SK-N-SH treated with all-trans-retinoic acid at 6 μM for 48 hours (cell line): ENCODE data around the gene AKAP13.

Experiments
- ATAC-seq: fragments of 200-7000 bp; cut with Tn5 transposase; 3 replicates; pipeline ENCODE4 v1.9.1; 2020; ENCODE audit warnings: mild to moderate bottlenecking, moderate library complexity
- BACH2 ChIP-seq: fragments of 250-450 bp; sonication (Bioruptor Pico); IDR thresholded peaks from 2 replicates; pipeline ENCODE4 v1.9.0; 2021; ENCODE audit warnings: mild to moderate bottlenecking, borderline replicate concordance
- CREB5 ChIP-seq: fragments of 250-450 bp; sonication (Bioruptor Pico); IDR thresholded peaks from 2 replicates; pipeline ENCODE4 v1.5.1; 2020; ENCODE audit warnings: low read depth, mild to moderate bottlenecking, moderate library complexity
- CSDC2 ChIP-seq: fragments of 250-450 bp; sonication (Bioruptor Pico); IDR thresholded peaks from 2 replicates; pipeline ENCODE4 v1.5.0; 2020; ENCODE audit warnings: mild to moderate bottlenecking, moderate library complexity
- ESRRG ChIP-seq: fragments of 250-450 bp; sonication (Bioruptor Pico); IDR thresholded peaks from 2 replicates; pipeline ENCODE4 v1.6.1; 2021; ENCODE audit warnings: mild to moderate bottlenecking
- GLIS3 ChIP-seq: fragments of 250-450 bp; sonication (Bioruptor Pico); IDR thresholded peaks from 2 replicates; pipeline ENCODE4 v1.5.0; 2020; ENCODE audit warnings: mild to moderate bottlenecking, moderate library complexity
- ISL1 ChIP-seq: fragments of 250-450 bp; sonication (Bioruptor Pico); IDR thresholded peaks from 2 replicates; pipeline ENCODE4 v2.1.2; 2022; ENCODE audit warnings: mild to moderate bottlenecking, moderate library complexity
- OSR1 ChIP-seq: fragments of 250-450 bp; sonication (Bioruptor Pico); IDR thresholded peaks from 2 replicates; pipeline ENCODE4 v1.8.0; 2022; ENCODE audit warnings: moderate library complexity, mild to moderate bottlenecking, inconsistent platforms
- PATZ1 ChIP-seq: fragments of 250-450 bp; sonication (Bioruptor Pico); IDR thresholded peaks from 2 replicates; pipeline ENCODE4 v1.8.0; 2020; ENCODE audit warnings: mild to moderate bottlenecking, moderate library complexity, borderline replicate concordance
- PPARA ChIP-seq: fragments of 250-450 bp; sonication (Bioruptor Pico); IDR thresholded peaks from 2 replicates; pipeline ENCODE4 v1.5.0; 2020; ENCODE audit warnings: mild to moderate bottlenecking, borderline replicate concordance
- RARB ChIP-seq: fragments of 250-450 bp; sonication (Bioruptor Pico); IDR thresholded peaks from 2 replicates; pipeline ENCODE4 v1.8.0; 2021; ENCODE audit warnings: mild to moderate bottlenecking, moderate library complexity
- SNAI2 ChIP-seq: fragments of 250-450 bp; sonication (Bioruptor Pico); IDR thresholded peaks from 2 replicates; pipeline ENCODE4 v1.5.0; 2020; ENCODE audit warnings: mild to moderate bottlenecking, moderate library complexity
- TCF4 ChIP-seq: fragments of 250-450 bp; sonication (Bioruptor Pico); IDR thresholded peaks from 2 replicates; pipeline ENCODE4 v1.8.0; 2021; ENCODE audit warnings: mild to moderate bottlenecking, moderate library complexity, borderline replicate concordance
- TOX ChIP-seq: fragments of 250-450 bp; sonication (Bioruptor Pico); IDR thresholded peaks from 2 replicates; pipeline ENCODE4 v1.8.0; 2021; ENCODE audit warnings: mild to moderate bottlenecking, moderate library complexity, borderline replicate concordance
- ZC3H10 ChIP-seq: fragments of 250-450 bp; sonication (Bioruptor Pico); IDR thresholded peaks from 2 replicates; pipeline ENCODE4 v1.5.1; 2021; ENCODE audit warnings: mild to moderate bottlenecking, moderate library complexity
- ZFP3 ChIP-seq: fragments of 250-450 bp; sonication (Bioruptor Pico); IDR thresholded peaks from 2 replicates; pipeline ENCODE4 v1.5.0; 2020; ENCODE audit warnings: mild to moderate bottlenecking, moderate library complexity
- ZFP30 ChIP-seq: fragments of 450-650 bp; formaldehyde crosslinking; IDR thresholded peaks from 2 replicates; pipeline ENCODE4 v1.5.0; 2022; ENCODE audit warnings: mild to moderate bottlenecking, moderate library complexity
- ZNF565 ChIP-seq: fragments of 450-650 bp; formaldehyde crosslinking; conservative IDR thresholded peaks from 2 replicates; pipeline ENCODE4 v1.5.0; 2020; ENCODE audit warnings: low read depth, mild to moderate bottlenecking, moderate library complexity
- ZNF70 ChIP-seq: fragments of 450-650 bp; formaldehyde crosslinking; IDR thresholded peaks from 2 replicates; pipeline ENCODE4 v1.5.0; 2020; ENCODE audit warnings: mild to moderate bottlenecking, moderate library complexity
- ZNF8 ChIP-seq: fragments of 450-650 bp; formaldehyde crosslinking; IDR thresholded peaks from 2 replicates; pipeline ENCODE4 v1.5.0; 2020; ENCODE audit warnings: mild to moderate bottlenecking, moderate library complexity
- TF ChIP-seq, protein P1 (sequence below): fragments of 250-450 bp; sonication (Bioruptor Pico); IDR thresholded peaks from 2 replicates; pipeline ENCODE4 v1.8.0; 2021; ENCODE audit warnings: low read depth, mild to moderate bottlenecking, moderate library complexity, borderline replicate concordance
- TF ChIP-seq, protein P2 (sequence below): fragments of 250-450 bp; sonication (Bioruptor Pico); IDR thresholded peaks from 2 replicates; pipeline ENCODE4 v1.5.0; 2020; ENCODE audit warnings: mild to moderate bottlenecking, moderate library complexity
- TF ChIP-seq, protein P3 (sequence below): fragments of 250-450 bp; sonication (Bioruptor Pico); IDR thresholded peaks from 2 replicates; pipeline ENCODE4 v1.5.1; 2021; ENCODE audit warnings: mild to moderate bottlenecking, moderate library complexity

AKAP13 gene

DNA sequence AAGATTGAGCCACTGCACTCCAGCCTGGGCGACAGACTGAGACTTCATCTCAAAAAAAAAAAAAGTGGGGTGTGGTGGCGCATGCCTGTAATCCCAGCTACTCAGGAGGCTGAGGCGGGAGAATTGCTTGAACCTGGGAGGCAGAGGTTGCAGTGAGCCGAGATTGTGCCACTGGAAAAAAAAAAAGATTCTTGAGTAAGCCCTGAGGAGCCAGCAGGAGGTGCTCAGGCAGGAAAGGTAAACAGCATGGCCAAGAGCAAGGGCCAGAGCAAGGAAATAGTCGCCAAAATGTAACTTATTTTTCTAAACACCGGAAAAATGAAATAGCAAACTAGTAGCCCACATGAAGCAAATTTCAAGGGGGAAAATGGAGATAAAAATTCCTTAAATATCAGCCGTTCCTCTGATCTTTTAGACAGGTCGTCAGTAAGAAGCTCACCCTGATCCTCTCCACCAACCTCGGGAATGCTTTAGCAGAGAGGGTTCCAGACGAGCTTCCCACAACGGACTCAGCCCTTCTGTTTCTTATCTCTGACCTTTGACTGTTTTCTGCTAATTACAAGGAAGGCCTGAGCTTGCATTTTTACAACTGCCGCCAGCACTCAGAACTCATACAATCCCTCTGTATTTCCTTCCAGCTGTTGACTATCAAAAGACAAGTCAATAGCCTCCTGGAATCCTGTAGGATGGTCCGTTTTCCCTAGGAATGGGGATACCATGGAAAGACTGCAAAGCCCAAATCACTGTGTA, 45.0 kb upstream of the AKAP13 start:
- TF ChIP-seq ZNF565 (CRISPR knock-in tag) (no peak), CREB5 (CRISPR knock-in tag) (no peak)
- no peak for ATAC-seq

- ATAC-seq = no peak
These were observed 43.5 kb upstream of the AKAP13 start for GRCh38 chr15:85336880-85337279.

DNA sequence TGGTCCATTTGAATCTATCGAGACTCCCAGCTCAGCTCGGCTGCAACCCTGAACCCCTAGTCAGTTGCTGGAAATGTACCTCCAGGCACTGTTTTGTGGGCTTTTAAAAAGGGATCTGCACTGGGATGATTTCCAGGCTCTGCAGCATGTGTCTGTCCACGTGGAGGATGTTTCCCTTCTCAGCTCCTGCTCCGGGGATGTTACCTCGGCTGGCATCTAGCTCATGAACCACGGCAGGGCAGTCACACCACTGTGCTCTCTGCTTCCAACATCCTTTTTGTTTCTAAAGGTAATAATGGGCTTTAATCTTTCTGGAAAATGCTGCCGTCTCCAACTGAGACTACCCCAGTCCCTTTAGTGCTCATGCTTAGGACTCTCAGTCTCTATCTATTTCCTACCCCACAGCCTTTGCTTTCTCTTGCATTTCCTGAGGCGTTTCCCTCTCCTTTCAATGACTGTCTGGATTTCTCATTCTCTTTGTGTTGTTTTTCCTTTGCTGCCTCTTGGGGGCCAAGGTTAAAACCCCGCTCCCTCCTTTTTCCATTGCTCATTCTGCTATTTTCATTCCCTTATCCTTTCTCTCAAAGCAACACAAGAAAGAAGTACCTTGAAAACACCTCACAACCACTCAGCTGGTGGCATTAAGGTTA, 42.9 kb upstream of the AKAP13 start:
- ATAC-seq = no peak
- no peak for TF ChIP-seq ZNF565 (CRISPR knock-in tag)
- no peak for TF ChIP-seq ESRRG (CRISPR knock-in tag)
- no peak for TF ChIP-seq CSDC2 (CRISPR knock-in tag)

More at GRCh38 chr15:85336880-85337279, 43.5 kb upstream of the AKAP13 start:
- TF ChIP-seq ZFP3 = no peak
- TF ChIP-seq, protein P1, sequence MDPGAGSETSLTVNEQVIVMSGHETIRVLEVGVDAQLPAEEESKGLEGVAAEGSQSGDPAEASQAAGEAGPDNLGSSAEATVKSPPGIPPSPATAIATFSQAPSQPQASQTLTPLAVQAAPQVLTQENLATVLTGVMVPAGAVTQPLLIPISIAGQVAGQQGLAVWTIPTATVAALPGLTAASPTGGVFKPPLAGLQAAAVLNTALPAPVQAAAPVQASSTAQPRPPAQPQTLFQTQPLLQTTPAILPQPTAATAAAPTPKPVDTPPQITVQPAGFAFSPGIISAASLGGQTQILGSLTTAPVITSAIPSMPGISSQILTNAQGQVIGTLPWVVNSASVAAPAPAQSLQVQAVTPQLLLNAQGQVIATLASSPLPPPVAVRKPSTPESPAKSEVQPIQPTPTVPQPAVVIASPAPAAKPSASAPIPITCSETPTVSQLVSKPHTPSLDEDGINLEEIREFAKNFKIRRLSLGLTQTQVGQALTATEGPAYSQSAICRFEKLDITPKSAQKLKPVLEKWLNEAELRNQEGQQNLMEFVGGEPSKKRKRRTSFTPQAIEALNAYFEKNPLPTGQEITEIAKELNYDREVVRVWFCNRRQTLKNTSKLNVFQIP (CRISPR knock-in tag) = no peak
- no peak for TF ChIP-seq ISL1 (CRISPR knock-in tag)
- TF ChIP-seq ESRRG (CRISPR knock-in tag) = no peak
- TF ChIP-seq RARB = no peak
- TF ChIP-seq PPARA (CRISPR knock-in tag) = no peak
- TF ChIP-seq ZFP30 (CRISPR knock-in tag) = no peak
- TF ChIP-seq BACH2 (CRISPR knock-in tag) = no peak
- TF ChIP-seq, protein P2, sequence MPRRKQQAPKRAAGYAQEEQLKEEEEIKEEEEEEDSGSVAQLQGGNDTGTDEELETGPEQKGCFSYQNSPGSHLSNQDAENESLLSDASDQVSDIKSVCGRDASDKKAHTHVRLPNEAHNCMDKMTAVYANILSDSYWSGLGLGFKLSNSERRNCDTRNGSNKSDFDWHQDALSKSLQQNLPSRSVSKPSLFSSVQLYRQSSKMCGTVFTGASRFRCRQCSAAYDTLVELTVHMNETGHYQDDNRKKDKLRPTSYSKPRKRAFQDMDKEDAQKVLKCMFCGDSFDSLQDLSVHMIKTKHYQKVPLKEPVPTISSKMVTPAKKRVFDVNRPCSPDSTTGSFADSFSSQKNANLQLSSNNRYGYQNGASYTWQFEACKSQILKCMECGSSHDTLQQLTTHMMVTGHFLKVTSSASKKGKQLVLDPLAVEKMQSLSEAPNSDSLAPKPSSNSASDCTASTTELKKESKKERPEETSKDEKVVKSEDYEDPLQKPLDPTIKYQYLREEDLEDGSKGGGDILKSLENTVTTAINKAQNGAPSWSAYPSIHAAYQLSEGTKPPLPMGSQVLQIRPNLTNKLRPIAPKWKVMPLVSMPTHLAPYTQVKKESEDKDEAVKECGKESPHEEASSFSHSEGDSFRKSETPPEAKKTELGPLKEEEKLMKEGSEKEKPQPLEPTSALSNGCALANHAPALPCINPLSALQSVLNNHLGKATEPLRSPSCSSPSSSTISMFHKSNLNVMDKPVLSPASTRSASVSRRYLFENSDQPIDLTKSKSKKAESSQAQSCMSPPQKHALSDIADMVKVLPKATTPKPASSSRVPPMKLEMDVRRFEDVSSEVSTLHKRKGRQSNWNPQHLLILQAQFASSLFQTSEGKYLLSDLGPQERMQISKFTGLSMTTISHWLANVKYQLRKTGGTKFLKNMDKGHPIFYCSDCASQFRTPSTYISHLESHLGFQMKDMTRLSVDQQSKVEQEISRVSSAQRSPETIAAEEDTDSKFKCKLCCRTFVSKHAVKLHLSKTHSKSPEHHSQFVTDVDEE = no peak
- TF ChIP-seq ZNF70 (CRISPR knock-in tag) = no peak
- no peak for TF ChIP-seq ZNF8
- TF ChIP-seq OSR1 (CRISPR knock-in tag) = no peak
- no peak for TF ChIP-seq CSDC2 (CRISPR knock-in tag)
- TF ChIP-seq PATZ1 = no peak
- TF ChIP-seq GLIS3 (CRISPR knock-in tag) = no peak
- no peak for TF ChIP-seq TCF4
- no peak for TF ChIP-seq SNAI2 (CRISPR knock-in tag)
- TF ChIP-seq ZC3H10 = no peak
- TF ChIP-seq, protein P3, sequence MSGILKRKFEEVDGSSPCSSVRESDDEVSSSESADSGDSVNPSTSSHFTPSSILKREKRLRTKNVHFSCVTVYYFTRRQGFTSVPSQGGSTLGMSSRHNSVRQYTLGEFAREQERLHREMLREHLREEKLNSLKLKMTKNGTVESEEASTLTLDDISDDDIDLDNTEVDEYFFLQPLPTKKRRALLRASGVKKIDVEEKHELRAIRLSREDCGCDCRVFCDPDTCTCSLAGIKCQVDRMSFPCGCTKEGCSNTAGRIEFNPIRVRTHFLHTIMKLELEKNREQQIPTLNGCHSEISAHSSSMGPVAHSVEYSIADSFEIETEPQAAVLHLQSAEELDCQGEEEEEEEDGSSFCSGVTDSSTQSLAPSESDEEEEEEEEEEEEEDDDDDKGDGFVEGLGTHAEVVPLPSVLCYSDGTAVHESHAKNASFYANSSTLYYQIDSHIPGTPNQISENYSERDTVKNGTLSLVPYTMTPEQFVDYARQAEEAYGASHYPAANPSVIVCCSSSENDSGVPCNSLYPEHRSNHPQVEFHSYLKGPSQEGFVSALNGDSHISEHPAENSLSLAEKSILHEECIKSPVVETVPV = no peak
- no peak for TF ChIP-seq TOX (CRISPR knock-in tag)
